NCI-H1092 (cell line): Measurements from ENCODE around the gene CHST6.
"Not testable (repeated sequence)": the region's sequence is repeated elsewhere in the genome, so short reads cannot be mapped to it uniquely, and the experiment has no call there.

ENCODE experiments used
- DNase-seq: peaks from one replicate; lab custom pipeline; 2025; lab: John Stamatoyannopoulos, UW

The CHST6 gene

GRCh38 chr16:75495076-75495674 is at the start of gene CHST6:
CHST6 (minus strand) TSS chr16:75495441; CDS start chr16:75479828, 15,613 bp downstream.
- DNase-seq: no peak

- not testable (repeated sequence) for DNase-seq
Measured at GRCh38 chr16:75542462-75542861, 47.2 kb upstream of the CHST6 start.

- no peak for DNase-seq
Measured at GRCh38 chr16:75541236-75541635, 46.0 kb upstream of the CHST6 start.

GRCh38 chr16:75538882-75539565 is 43.8 kb upstream of the CHST6 start:
- DNase-seq: not testable (repeated sequence)

GRCh38 chr16:75537776-75538175 is 42.5 kb upstream of the CHST6 start:
- no peak for DNase-seq

- no peak for DNase-seq
Measured at GRCh38 chr16:75535901-75536300, 40.7 kb upstream of the CHST6 start, which contains the start of gene CHST5. CHST5 (minus strand) TSS chr16:75536108; CDS start chr16:75530384, 5,724 bp downstream.

GRCh38 chr16:75535211-75535843 is 40.1 kb upstream of the CHST6 start:
- DNase-seq: no peak

GRCh38 chr16:75534560-75535205 is 39.4 kb upstream of the CHST6 start:
- no peak for DNase-seq

GRCh38 chr16:75532791-75533190 is 37.5 kb upstream of the CHST6 start:
- DNase-seq: no peak

- no peak for DNase-seq
Measured at GRCh38 chr16:75532142-75532765, 37.0 kb upstream of the CHST6 start.

GRCh38 chr16:75529959-75530358 is 34.7 kb upstream of the CHST6 start:
- DNase-seq: no peak

GRCh38 chr16:75529056-75529905 is 34.0 kb upstream of the CHST6 start:
- no peak for DNase-seq

GRCh38 chr16:75527825-75528299 is 32.6 kb upstream of the CHST6 start:
- DNase-seq: no peak

GRCh38 chr16:75526032-75526790 is 31.0 kb upstream of the CHST6 start:
- DNase-seq: no peak

- no peak for DNase-seq
Measured at GRCh38 chr16:75519175-75519574, 23.9 kb upstream of the CHST6 start.

- not testable (repeated sequence) for DNase-seq
Measured at GRCh38 chr16:75516189-75516966, 21.1 kb upstream of the CHST6 start.

- no peak for DNase-seq
Measured at GRCh38 chr16:75514296-75514695, 19.1 kb upstream of the CHST6 start.

GRCh38 chr16:75506574-75506973 is 11.3 kb upstream of the CHST6 start:
- no peak for DNase-seq

- no peak for DNase-seq
Measured at GRCh38 chr16:75506107-75506506, 10.9 kb upstream of the CHST6 start.

GRCh38 chr16:75503801-75504200 is 8.6 kb upstream of the CHST6 start:
- DNase-seq: no peak
